GM18951 (cell line): ENCODE results near the gene NXPH2.

Experiments
- POLR2A ChIP-seq: IDR thresholded peaks from 4 replicates; pipeline ENCODE4 v1.6.1; 2011; ENCODE audit warnings: mild to moderate bottlenecking; ENCODE audit not compliant: insufficient read length, insufficient read depth; ENCODE audit errors: extremely low read depth
- in situ Hi-C: fragments of 300-500 bp; cut with MboI; formaldehyde crosslinking; loops from one replicate; pipeline ENCODE4 v1.12.0; 2022; ENCODE audit warnings: low sequenced_read_pairs, mixed read lengths, inconsistent platforms; ENCODE audit not compliant: unreplicated experiment

Gene NXPH2

DNA sequence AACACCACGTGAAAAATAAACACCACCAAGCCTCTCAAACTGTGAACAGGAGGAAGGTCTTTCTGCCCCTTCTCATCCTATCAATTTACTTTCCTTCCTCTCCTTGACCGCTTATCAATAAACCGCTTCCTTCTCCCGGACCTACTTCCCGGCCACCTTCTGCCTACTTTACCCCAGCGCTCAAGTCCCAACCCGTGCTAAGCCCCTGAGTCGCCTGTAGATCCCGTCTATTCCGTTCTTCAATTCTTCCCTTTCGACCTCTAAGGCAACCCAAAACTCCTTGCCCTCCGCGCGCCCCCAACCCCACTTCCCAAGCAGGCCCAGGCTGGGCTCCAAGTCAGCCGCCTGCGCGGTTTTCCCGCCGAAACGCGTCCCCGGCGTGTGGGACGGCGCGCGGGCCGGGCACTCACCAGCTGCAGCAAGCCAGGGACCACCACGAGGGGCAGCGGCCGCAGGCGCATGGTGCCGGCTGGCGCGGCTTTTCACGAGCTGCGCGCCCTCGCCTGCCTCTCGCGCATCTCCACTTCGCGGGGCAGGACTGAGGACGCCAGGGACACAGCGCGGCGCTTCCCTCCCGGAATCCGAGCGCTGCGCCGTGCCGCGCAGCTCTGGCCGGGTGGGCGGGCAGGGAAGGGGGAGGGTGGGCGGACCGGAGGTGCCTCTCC, at the start of gene NXPH2:
TSS of gene NXPH2 (minus strand) at position 610 of the 665 bp plus-strand sequence. CDS start at position 461, 149 bp downstream.
- in situ Hi-C loops, result loop anchor here (25.0 kb wide), 2 partner anchors 393 to 868 kb away; no protein-coding TSS in a partner anchor
- no peak for TF ChIP-seq POLR2A

GRCh38 chr2:138829326-138829919, 49.2 kb upstream of the NXPH2 start:
- no peak for TF ChIP-seq POLR2A
- in situ Hi-C loops, result no loop called here

- TF ChIP-seq POLR2A, result no peak
- in situ Hi-C loops, result no loop called here
Observed at GRCh38 chr2:138827426-138828054, 47.4 kb upstream of the NXPH2 start.

DNA sequence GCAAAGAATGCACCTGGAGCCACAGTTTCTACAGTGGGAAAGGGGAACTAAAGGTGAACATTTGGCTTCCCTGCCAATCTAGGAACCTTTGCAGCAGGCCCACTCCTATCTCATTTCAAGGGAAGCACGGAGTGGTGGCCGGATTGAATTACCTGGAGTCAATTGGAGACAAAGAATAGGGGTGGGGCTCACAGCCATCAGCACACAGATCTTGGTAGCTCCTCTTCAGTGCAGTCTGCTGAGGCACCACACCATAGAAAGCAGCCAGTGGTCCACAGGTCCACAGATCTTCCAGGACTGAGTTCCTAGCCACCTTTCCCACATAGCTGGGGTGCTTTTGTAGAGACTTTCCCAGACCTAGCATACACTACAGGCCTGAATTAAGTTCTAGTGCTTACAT, 43.5 kb upstream of the NXPH2 start:
- no peak for TF ChIP-seq POLR2A
- in situ Hi-C loops, result no loop called here

DNA sequence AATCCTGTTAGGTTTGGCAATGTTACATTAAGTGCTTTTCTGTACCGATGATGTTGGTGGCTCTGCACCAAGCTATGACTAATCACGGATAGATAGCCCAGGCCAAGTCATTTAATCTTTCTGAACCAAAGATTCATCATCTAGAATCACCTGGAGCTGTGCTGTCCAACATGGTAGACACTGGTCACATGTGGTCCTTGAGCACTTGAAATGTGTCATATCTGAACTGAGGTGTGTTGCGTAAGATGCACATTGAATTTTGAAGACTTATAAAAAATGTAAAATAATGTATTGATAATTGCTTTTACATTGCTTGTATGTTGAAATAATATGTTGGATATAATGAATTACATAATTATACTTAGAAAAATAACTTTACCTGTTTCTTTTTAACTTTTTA, 39.8 kb upstream of the NXPH2 start:
- in situ Hi-C loops, result no loop called here
- no peak for TF ChIP-seq POLR2A

GRCh38 chr2:138818556-138818955, 38.4 kb upstream of the NXPH2 start:
- in situ Hi-C loops, result no loop called here
- no peak for TF ChIP-seq POLR2A

GRCh38 chr2:138814123-138814898, 34.1 kb upstream of the NXPH2 start:
- in situ Hi-C loops, result no loop called here
- no peak for TF ChIP-seq POLR2A

GRCh38 chr2:138811431-138811830, 31.2 kb upstream of the NXPH2 start:
- no peak for TF ChIP-seq POLR2A
- in situ Hi-C loops, result no loop called here

DNA sequence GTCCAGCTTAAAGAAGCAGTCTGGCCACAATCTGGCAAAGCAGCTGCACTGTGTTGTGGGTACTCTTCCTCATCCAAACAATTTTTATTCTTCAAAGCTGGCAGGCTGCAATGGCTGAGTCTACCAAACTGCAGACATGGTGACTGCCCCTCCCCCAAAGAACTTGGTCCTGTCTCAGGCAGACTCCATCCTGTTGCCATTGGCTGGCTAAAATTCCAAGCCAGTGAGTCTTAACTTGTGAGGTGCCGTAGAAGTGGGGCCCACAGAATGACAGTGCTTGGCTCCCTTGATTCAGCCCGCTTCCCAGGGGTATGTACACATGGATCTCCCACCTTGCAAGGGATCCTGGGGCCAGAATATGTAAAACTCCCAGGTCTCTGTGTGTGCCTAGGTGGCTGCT, 14.5 kb upstream of the NXPH2 start:
- TF ChIP-seq POLR2A, result no peak
- in situ Hi-C loops, result loop anchor here (25.0 kb wide), 2 partner anchors 407 to 882 kb away; no protein-coding TSS in a partner anchor

DNA sequence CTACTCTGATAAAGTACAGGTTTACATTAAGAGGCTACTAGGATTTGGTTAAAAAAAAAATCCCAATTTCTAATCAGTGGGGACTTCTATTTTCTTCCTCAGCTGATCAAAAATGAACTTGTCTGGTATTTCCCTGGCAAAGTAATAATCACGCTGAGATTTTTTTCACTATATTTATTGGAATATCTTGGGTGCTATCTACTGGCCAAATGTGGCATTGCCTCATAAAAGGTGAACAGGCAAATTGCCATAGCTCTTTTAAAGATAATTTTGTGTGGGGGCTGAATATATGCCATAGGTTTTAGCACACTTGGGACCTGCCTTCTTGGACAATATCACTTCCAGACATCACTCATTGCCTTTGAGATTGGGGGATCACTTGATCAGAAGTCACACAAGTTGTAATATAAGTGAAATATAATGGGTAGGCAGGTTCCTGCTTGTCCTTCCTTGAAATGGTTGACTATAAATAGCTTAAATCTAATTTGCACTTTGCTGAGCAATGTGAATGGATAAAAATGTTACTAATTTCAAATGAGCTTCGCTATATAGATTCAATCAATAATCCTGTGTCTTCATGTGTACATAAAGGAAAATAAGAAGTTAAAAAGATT, 7.0 kb upstream of the NXPH2 start:
- in situ Hi-C loops, result loop anchor here (25.0 kb wide), 2 partner anchors 400 to 875 kb away; no protein-coding TSS in a partner anchor
- TF ChIP-seq POLR2A, result no peak

DNA sequence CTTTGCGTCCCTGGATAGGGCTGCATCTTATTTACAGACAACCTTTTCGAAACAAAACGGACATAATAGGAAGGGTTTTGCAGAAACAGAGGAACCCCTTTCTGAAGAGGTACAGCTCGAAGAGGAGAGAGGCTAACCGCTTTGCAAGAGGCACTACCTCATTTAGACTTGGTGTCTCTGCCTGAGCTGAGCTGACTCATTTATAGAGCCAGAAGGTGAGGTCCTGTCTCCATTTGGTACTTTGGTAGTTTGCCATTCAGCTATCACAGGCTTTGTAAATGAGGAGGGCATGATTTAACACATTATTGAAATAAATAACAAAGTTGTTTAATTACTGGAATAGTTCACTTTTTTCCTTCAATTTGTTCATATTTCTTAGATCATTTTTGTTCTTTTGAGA, 2.2 kb upstream of the NXPH2 start:
- in situ Hi-C loops, result loop anchor here (25.0 kb wide), 2 partner anchors 395 to 870 kb away; no protein-coding TSS in a partner anchor
- TF ChIP-seq POLR2A, result no peak

- TF ChIP-seq POLR2A, result no peak
- in situ Hi-C loops, result loop anchor here (25.0 kb wide), 2 partner anchors 394 to 869 kb away; no protein-coding TSS in a partner anchor
Observed at GRCh38 chr2:138780908-138781307, 718 bp upstream of the NXPH2 start.

DNA sequence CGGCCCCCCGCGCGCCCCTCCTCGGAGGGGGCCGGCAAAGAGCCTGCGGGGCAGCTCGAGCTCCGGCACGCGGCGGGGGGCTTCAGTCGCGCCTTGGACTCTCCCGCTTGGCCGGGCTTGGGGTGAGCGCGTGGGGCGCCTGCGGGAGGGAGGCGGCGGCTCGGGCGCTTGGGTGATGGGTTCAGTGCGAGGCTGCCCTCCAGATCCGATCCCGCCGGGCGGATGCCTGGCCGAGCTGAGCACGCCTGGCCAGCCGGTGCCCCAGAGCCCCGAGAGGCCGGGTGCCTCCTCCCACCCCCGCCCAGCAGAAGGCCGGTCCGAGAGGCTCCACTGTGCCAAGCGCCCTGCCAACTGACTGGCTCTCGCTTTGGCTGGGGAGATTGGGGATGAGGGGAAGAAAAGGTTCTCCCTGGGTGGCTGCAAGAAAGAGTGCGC, 273 bp upstream of the NXPH2 start:
- in situ Hi-C loops, result loop anchor here (25.0 kb wide), 2 partner anchors 393 to 868 kb away; no protein-coding TSS in a partner anchor
- TF ChIP-seq POLR2A, result no peak

GRCh38 chr2:138779406-138779780, 797 bp downstream of the NXPH2 start:
- no peak for TF ChIP-seq POLR2A
- in situ Hi-C loops, result loop anchor here (25.0 kb wide), 2 partner anchors 392 to 867 kb away; no protein-coding TSS in a partner anchor
